WTC11 (cell line): ENCODE results near the gene LDB3. TPM values are rescaled to one million over a fixed set of nuclear protein-coding genes. Genes with fewer than 3 reads are reported as not detected.

ENCODE experiments used
- ATAC-seq: fragments of 200-7000 bp; cut with Tn5 transposase; 2 replicates; pipeline ENCODE4 v1.10.0; 2021; ENCODE audit warnings: mild to moderate bottlenecking, moderate library complexity
- CTCF ChIA-PET: fragments of 300-600 bp; sonication (Branson Sonifier 250); formaldehyde crosslinking; loops from one replicate; lab custom pipeline; 2021; ENCODE audit warnings: antibody characterized with exemption; lab: Charles Lee
- POLR2A ChIA-PET: fragments of 350-600 bp; sonication (Branson Sonifier 250); formaldehyde crosslinking; loops from one replicate; lab custom pipeline; 2021; ENCODE audit warnings: antibody characterized with exemption; lab: Charles Lee
- DNase-seq: peaks from one replicate; pipeline ENCODE4 v3.0.0; 2021; ENCODE audit warnings: low spot score
- H3K27ac Mint-ChIP-seq: 2 replicates; pipeline ENCODE4 v1.8.0; 2021; ENCODE audit warnings: mixed read lengths
- H3K27me3 Mint-ChIP-seq: 2 replicates; pipeline ENCODE4 v1.8.0; 2021; ENCODE audit warnings: low read depth, mild to moderate bottlenecking, moderate library complexity, mixed read lengths
- H3K36me3 Mint-ChIP-seq: 2 replicates; pipeline ENCODE4 v1.8.0; 2021; ENCODE audit warnings: mixed read lengths
- H3K4me1 Mint-ChIP-seq: 2 replicates; pipeline ENCODE4 v1.8.0; 2022; ENCODE audit warnings: mixed read lengths
- H3K4me3 Mint-ChIP-seq: 2 replicates; pipeline ENCODE4 v1.8.0; 2021; ENCODE audit warnings: mild to moderate bottlenecking, moderate library complexity, mixed read lengths
- H3K9me3 Mint-ChIP-seq: 2 replicates; pipeline ENCODE4 v1.8.0; 2021; ENCODE audit warnings: mixed read lengths
- AFF4 ChIP-seq: sonication (generic); formaldehyde crosslinking; IDR thresholded peaks from 2 replicates; pipeline ENCODE4 v1.8.1; 2023; ENCODE audit warnings: mild to moderate bottlenecking, missing genetic modification reagents, borderline replicate concordance
- CBFB ChIP-seq: sonication (generic); formaldehyde crosslinking; IDR thresholded peaks from 2 replicates; pipeline ENCODE4 v1.8.1; 2022; ENCODE audit warnings: mild to moderate bottlenecking, low read depth, missing genetic modification reagents
- CTCF ChIP-seq: fragments of 200-600 bp; IDR thresholded peaks from 2 replicates; pipeline ENCODE4 v1.8.0; 2022; ENCODE audit warnings: antibody characterized with exemption
- E2F5 ChIP-seq: sonication (generic); formaldehyde crosslinking; IDR thresholded peaks from 2 replicates; pipeline ENCODE4 v1.8.1; 2022; ENCODE audit warnings: mild to moderate bottlenecking, moderate library complexity, missing genetic modification reagents
- GABPB1 ChIP-seq: sonication (generic); formaldehyde crosslinking; IDR thresholded peaks from 2 replicates; pipeline ENCODE4 v1.8.1; 2023; ENCODE audit warnings: mild to moderate bottlenecking, missing genetic modification reagents
- GRHL2 ChIP-seq: fragments of 250-450 bp; sonication (Bioruptor Pico); IDR thresholded peaks from 2 replicates; pipeline ENCODE4 v1.8.0; 2022; ENCODE audit warnings: mild to moderate bottlenecking, moderate library complexity; ENCODE audit not compliant: insufficient replicate concordance, severe bottlenecking
- HMGXB4 ChIP-seq: sonication (generic); formaldehyde crosslinking; IDR thresholded peaks from 2 replicates; pipeline ENCODE4 v1.8.1; 2023; ENCODE audit warnings: mild to moderate bottlenecking, moderate library complexity, missing genetic modification reagents
- MAX ChIP-seq: sonication (generic); formaldehyde crosslinking; IDR thresholded peaks from 2 replicates; pipeline ENCODE4 v1.8.0; 2022; ENCODE audit warnings: mild to moderate bottlenecking, missing genetic modification reagents
- SMAD3 ChIP-seq: sonication (generic); formaldehyde crosslinking; IDR thresholded peaks from 2 replicates; pipeline ENCODE4 v1.8.0; 2022; ENCODE audit warnings: missing genetic modification reagents, mild to moderate bottlenecking, borderline replicate concordance
- TEAD1 ChIP-seq: sonication (generic); formaldehyde crosslinking; IDR thresholded peaks from 2 replicates; pipeline ENCODE4 v1.8.0; 2022; ENCODE audit warnings: mild to moderate bottlenecking, missing genetic modification reagents
- TP53 ChIP-seq: sonication (generic); formaldehyde crosslinking; IDR thresholded peaks from 2 replicates; pipeline ENCODE4 v1.8.1; 2023; ENCODE audit warnings: mild to moderate bottlenecking, missing genetic modification reagents
- USF2 ChIP-seq: sonication (generic); formaldehyde crosslinking; IDR thresholded peaks from 2 replicates; pipeline ENCODE4 v1.8.1; 2023; ENCODE audit warnings: mild to moderate bottlenecking, missing genetic modification reagents, moderate library complexity
- ZBTB43 ChIP-seq: sonication (generic); formaldehyde crosslinking; IDR thresholded peaks from 2 replicates; pipeline ENCODE4 v1.8.1; 2023; ENCODE audit warnings: mild to moderate bottlenecking, missing genetic modification reagents
- ZNF232 ChIP-seq: sonication (generic); formaldehyde crosslinking; IDR thresholded peaks from 2 replicates; pipeline ENCODE4 v1.8.0; 2022; ENCODE audit warnings: mild to moderate bottlenecking, missing genetic modification reagents
- ZNF317 ChIP-seq: sonication (generic); formaldehyde crosslinking; IDR thresholded peaks from 2 replicates; pipeline ENCODE4 v1.8.1; 2023; ENCODE audit warnings: low read depth, mild to moderate bottlenecking, moderate library complexity, missing genetic modification reagents, borderline replicate concordance
- ZNF512 ChIP-seq: sonication (generic); formaldehyde crosslinking; IDR thresholded peaks from 2 replicates; pipeline ENCODE4 v1.8.1; 2022; ENCODE audit warnings: missing genetic modification reagents, borderline replicate concordance
- total RNA-seq: library from RNA; stranded (reverse); gene quantifications from 3 replicates; pipeline ENCODE4 v1.2.3, GENCODE V29; 2021

LDB3 gene
- total RNA-seq, 1 experiment from 2014 or later: 0.42 TPM

- Mint-ChIP-seq H3K27ac (no peak overlapping the region), H3K27me3 (no peaks in the 10 kb centered on the region), H3K4me3 (no peak overlapping the region), H3K9me3 (no peaks in the 10 kb centered on the region), H3K36me3 (no peaks in the 10 kb centered on the region), H3K4me1 (peaks cover 21% of the 10 kb centered on the region)
- ChIA-PET CTCF (interaction anchor here (1.1 kb wide), 1 partner anchor 18 kb away, joined by 4 read pairs; no protein-coding TSS in a partner anchor), POLR2A (no interaction called here)
- ATAC-seq (no peak), DNase-seq (no peak)
- TF ChIP-seq ZNF232: no peak
- no peak for TF ChIP-seq AFF4 (CRISPR knock-in tag)
- TF ChIP-seq ZBTB43 (CRISPR knock-in tag): no peak
- no peak for TF ChIP-seq E2F5 (CRISPR knock-in tag)
- no peak for TF ChIP-seq TP53 (CRISPR knock-in tag)
- no peak for TF ChIP-seq CBFB
- TF ChIP-seq MAX (CRISPR knock-in tag): no peak
- TF ChIP-seq USF2 (CRISPR knock-in tag): no peak
- no peak for TF ChIP-seq ZNF317
- TF ChIP-seq CTCF: no peak
- TF ChIP-seq ZNF512: no peak
- no peak for TF ChIP-seq HMGXB4 (CRISPR knock-in tag)
Observed at GRCh38 chr10:86665868-86666267, 2.4 kb upstream of the LDB3 start.

- CTCF ChIA-PET: interaction anchor here (0.5 to 1.1 kb wide), 2 partner anchors 18 to 272 kb away, joined by 4 read pairs; no protein-coding TSS in a partner anchor
- POLR2A ChIA-PET: no interaction called here
- Mint-ChIP-seq H3K9me3 (no peaks in the 10 kb centered on the region), H3K36me3 (no peaks in the 10 kb centered on the region), H3K27ac (no peak overlapping the region), H3K27me3 (no peaks in the 10 kb centered on the region), H3K4me3 (no peak overlapping the region), H3K4me1 (peaks cover 28% of the 10 kb centered on the region)
- ATAC-seq (no peak), DNase-seq (no peak)
- TF ChIP-seq CTCF: no peak
- TF ChIP-seq GABPB1 (CRISPR knock-in tag): no peak
- TF ChIP-seq TP53 (CRISPR knock-in tag): no peak
- no peak for TF ChIP-seq USF2 (CRISPR knock-in tag)
- no peak for TF ChIP-seq TEAD1 (CRISPR knock-in tag)
- no peak for TF ChIP-seq GRHL2
- TF ChIP-seq SMAD3 (CRISPR knock-in tag): no peak
Observed at GRCh38 chr10:86666538-86666937, 1.8 kb upstream of the LDB3 start.
